ENCODE measurements around the gene SPRED3. TPM values are rescaled to one million over a fixed set of nuclear protein-coding genes. Genes with fewer than 3 reads are reported as not detected.
A peak's percentile ranks its signal among the peaks of the same experiment; 100 is the strongest.
"Not testable (repeated sequence)": the region's sequence is repeated elsewhere in the genome, so short reads cannot be mapped to it uniquely, and the experiment has no call there.

The SPRED3 gene
- polyA plus RNA-seq, 6 donors from 2014 or later = not detected

DNA sequence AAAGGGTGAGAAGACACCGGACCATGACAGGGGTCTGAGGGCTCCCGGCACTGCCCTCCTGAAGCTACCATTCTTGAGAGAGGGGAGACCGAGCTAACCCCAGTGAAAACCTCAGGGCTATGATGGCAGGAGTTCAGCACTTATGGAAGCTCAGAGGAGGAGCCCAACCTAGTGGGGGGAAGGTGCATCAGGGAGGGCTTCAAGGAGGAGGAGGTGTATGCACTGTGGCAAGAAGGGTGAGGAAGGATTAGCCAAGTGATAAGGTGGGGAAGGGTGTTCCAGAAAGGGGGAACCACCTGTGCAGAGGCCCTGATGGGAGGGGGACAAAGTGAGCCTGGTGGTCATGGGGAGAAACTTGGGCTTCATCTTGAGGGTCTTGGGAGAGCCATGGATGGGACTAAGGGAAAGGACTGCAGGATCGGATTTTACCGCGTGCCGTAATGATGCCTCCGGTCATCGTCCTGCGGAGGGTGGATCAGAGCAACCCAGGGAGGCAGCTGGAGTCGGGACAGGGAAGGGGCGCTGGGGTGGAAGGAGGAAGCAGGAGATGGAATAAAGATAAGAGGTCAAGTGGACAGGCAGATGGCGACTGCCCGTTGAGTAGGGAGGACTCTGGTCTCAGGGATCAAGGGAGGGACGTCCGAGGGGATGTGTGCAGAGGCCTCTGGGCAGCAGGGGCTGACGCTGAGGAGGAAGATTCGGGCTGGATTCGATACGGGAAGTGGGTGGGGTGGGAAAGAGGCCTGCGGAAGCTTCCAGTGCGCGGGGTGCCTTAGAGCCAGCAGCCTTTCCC lies 27.5 kb upstream of the SPRED3 start:
- H3K36me3 Mint-ChIP-seq = no peaks in the 10 kb centered on the region
- peaks cover 9 to 21% (median 20%) of the 10 kb centered on the region in 3 donors for H3K4me1 Mint-ChIP-seq
- H3K4me3 Mint-ChIP-seq = peak overlapping the region; percentile 74 to 91 (median 84)
- no peaks in the 10 kb centered on the region for H3K9me3 Mint-ChIP-seq
- ATAC-seq (ENCODE audit: low read depth in 2 of 2) (peak in 1 of 2 donors; percentile 8), DNase-seq (no peak)
- peak overlapping the region in 1 of 6 donors; percentile 60 for H3K27ac Mint-ChIP-seq
- H3K27me3 Mint-ChIP-seq = peaks cover 4 to 26% (median 20%) of the 10 kb centered on the region in 3 donors

DNA sequence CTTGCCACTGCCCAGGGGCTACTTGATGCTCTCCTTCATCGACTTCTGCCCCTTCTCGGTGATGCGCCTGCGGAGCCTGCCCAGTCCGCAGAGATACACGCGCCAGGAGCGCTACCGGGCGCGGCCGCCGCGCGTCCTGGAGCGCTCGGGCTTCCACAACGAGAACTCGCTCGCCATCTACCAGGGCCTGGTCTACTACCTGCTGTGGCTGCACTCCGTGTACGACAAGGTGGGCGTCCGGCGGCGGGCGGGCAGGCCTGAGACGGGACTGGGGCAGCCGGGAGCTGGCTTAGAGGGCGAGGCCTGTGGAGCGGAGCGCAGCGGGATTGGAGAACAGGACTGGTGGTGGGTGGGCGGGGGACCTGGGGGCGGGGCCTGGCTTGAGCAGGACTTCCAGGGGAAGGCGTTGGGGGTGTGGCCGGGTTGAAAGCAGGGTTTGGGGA lies 26.8 kb upstream of the SPRED3 start:
- H3K4me1 Mint-ChIP-seq = peaks cover 9 to 21% (median 20%) of the 10 kb centered on the region in 3 donors
- peaks cover 4 to 26% (median 20%) of the 10 kb centered on the region in 3 donors for H3K27me3 Mint-ChIP-seq
- H3K27ac Mint-ChIP-seq = peak overlapping the region in 1 of 6 donors; percentile 42
- no peaks in the 10 kb centered on the region for H3K36me3 Mint-ChIP-seq
- peak overlapping the region; percentile 74 to 91 (median 84) for H3K4me3 Mint-ChIP-seq
- H3K9me3 Mint-ChIP-seq = no peaks in the 10 kb centered on the region
- DNase-seq (peak; percentile 44), ATAC-seq (ENCODE audit: low read depth in 2 of 2) (peak; percentile 77 to 80)

DNA sequence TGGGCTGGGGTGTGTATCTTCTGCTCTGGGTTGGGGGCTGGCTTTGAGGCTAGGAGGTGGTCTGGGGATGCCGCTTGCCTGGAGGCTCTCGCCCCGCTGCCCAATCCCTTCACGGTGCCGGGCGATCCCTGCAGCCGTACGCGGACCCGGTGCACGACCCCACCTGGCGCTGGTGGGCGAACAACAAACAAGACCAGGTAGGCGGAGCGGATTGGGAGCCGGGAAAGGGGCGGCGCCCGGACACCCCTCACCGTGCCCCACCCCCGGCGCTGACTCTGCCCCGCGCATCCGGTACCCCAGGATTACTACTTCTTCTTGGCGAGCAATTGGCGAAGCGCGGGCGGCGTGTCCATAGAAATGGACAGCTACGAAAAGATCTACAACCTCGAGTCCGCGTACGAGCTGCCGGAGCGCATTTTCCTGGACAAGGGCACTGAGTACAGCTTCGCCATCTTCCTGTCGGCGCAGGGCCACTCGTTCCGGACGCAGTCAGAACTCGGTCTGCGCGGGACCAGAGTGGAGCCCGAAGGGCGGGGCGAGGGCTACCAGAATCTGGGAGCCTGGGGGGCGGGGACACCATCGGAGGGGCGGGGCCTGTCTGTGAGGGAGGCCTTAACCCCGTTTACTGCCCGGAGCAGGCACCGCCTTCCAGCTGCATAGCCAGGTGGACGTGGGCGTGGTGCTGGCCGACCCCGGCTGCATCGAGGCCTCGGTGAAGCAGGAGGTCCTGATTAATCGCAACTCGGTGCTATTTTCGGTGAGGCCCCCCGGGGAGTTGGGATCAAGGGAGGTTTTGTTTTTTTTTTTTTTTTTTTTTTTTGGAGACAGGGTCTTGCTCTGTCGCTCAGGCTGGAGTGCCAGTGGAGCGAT lies 26.2 kb upstream of the SPRED3 start:
- DNase-seq (peak; percentile 37), ATAC-seq (ENCODE audit: low read depth in 2 of 2) (peak; percentile 40 to 49)
- Mint-ChIP-seq H3K4me3 (peak overlapping the region; percentile 74 to 91 (median 84)), H3K27ac (no peak overlapping the region), H3K27me3 (peaks cover 4 to 29% (median 17%) of the 10 kb centered on the region in 3 donors), H3K4me1 (peaks cover 9 to 21% (median 20%) of the 10 kb centered on the region in 3 donors), H3K9me3 (no peaks in the 10 kb centered on the region), H3K36me3 (no peaks in the 10 kb centered on the region)

DNA sequence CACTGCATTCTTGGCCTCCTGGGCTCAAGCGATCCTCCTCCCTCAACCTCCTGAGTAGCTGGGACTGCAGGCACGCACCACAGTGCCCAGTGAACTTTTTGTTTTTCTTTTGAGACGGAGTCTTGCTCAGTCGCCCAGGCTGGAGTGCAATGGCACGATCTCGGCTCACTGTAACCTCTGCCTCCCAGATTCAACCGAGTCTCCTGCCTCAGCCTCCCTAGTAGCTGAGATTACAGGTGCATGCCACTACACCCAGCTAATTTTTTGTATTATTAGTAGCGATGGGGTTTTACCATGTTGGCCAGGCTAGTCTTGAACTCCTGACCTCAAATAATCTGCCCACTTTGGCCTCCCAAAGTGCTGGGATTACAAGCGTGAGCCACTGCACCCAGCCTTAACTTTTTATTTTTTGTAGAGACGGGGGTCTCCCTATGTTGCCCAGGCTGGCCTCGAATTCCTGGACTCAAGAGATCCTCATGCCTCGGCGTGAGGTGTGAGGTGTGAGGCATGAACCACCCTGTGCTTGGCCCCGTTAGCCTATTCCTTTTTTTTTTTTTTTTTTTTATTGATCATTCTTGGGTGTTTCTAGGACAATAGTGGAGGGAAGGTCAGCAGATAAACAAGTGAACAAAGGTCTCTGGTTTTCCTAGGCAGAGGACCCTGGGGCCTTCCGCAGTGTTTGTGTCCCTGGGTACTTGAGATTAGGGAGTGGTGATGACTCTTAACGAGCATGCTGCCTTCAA lies 25.4 kb upstream of the SPRED3 start:
- Mint-ChIP-seq H3K4me1 (peaks cover 9 to 21% (median 20%) of the 10 kb centered on the region in 3 donors), H3K4me3 (peak overlapping the region; percentile 40 to 91 (median 68)), H3K27me3 (peaks cover 4 to 37% (median 21%) of the 10 kb centered on the region in 3 donors)
- not testable (repeated sequence) for DNase-seq; H3K36me3 Mint-ChIP-seq; ATAC-seq (ENCODE audit: low read depth in 2 of 2); H3K27ac Mint-ChIP-seq; H3K9me3 Mint-ChIP-seq

DNA sequence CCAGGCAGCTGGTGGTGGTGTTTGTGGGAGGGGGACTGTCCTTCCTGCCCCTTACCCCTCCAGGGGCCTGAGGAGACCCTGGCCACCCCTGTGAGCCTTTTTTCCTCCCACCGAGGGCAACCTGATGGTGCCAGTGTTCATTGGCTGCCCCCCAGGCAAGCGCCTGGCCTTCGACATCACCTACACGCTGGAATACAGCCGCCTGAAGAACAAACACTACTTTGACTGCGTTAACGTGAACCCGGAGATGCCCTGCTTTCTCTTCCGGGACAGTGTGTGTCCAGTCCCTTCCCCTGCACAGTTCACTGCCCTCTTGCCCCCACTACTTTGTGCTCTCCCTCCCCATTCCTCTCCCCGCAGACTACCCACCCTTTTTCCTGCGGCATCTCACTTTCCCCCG lies 21.5 kb upstream of the SPRED3 start:
- Mint-ChIP-seq H3K4me3 (no peak overlapping the region), H3K27ac (no peak overlapping the region), H3K9me3 (no peaks in the 10 kb centered on the region), H3K27me3 (peaks cover 14 to 39% (median 36%) of the 10 kb centered on the region in 3 donors), H3K4me1 (peaks cover 0 to 6% (median 4%) of the 10 kb centered on the region in 3 donors), H3K36me3 (no peaks in the 10 kb centered on the region)
- ATAC-seq (ENCODE audit: low read depth in 2 of 2) = no peak
- DNase-seq = no peak

DNA sequence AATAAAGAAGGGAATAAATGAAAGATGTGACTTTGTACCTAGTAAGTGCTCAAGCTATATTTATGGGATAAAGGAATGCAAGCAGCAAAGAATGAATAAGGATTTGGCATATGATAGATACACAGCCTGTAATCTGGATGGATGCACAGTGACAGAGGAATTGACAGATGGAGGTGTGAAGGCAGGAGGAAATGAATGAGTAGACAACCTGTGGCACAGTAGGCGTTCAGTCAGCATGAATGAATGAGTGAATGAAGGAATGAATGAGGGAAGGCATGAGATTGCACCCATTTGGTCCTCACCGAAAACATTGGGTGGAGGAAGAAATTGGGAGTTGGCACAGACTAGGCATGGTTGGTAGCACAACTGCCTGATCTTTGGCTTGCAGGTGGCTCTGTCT lies 18.9 kb upstream of the SPRED3 start:
- Mint-ChIP-seq H3K27me3 (peaks cover 17 to 39% (median 36%) of the 10 kb centered on the region in 3 donors), H3K4me1 (peaks cover 2 to 5% (median 4%) of the 10 kb centered on the region in 3 donors), H3K36me3 (peaks cover 0 to 1% of the 10 kb centered on the region in 2 donors), H3K4me3 (no peak overlapping the region), H3K27ac (no peak overlapping the region), H3K9me3 (no peaks in the 10 kb centered on the region)
- DNase-seq (no peak), ATAC-seq (ENCODE audit: low read depth in 2 of 2) (no peak)

DNA sequence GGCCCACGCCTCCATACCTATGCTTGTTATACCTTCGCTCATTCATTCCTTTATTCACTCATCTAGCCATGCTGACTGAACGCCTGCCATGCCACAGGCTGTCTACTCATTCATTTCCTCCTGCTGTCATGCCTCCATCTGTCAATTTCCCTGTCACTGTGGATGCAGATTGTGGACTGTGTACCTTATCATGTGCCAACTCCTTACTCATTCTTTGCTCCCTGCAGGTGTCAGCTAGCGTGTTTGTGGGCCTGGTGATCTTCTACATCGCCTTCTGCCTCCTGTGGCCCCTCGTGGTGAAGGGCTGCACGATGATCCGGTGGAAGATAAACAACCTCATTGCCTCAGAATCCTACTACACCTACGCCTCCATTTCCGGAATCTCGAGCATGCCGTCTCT lies 18.2 kb upstream of the SPRED3 start:
- Mint-ChIP-seq H3K4me3 (no peak overlapping the region), H3K9me3 (no peaks in the 10 kb centered on the region), H3K36me3 (peaks cover 0 to 8% of the 10 kb centered on the region in 2 donors), H3K4me1 (peaks cover 9 to 11% (median 9%) of the 10 kb centered on the region in 3 donors), H3K27ac (no peak overlapping the region), H3K27me3 (peaks cover 17 to 39% (median 36%) of the 10 kb centered on the region in 3 donors)
- no peak for ATAC-seq (ENCODE audit: low read depth in 2 of 2)
- no peak for DNase-seq

DNA sequence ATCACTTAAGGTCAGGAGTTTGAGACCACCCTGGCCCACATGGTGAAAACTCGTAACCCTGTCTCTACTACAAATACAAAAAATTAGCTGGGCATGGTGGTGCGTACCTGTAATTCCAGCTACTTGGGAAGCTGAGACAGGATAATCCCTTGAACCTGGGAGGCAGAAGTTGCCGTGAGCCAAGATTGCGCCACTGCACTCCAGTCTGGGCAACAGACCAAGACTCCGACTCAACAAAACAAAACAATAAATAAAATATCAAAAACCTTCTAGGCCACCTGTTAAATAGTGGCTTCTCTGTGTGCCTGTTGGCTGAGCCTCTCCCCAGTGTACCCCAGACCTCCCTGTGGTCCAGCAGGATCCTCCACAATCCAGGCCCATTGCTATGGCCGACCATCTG lies 17.4 kb upstream of the SPRED3 start:
- H3K4me1 Mint-ChIP-seq = peaks cover 14 to 17% (median 17%) of the 10 kb centered on the region in 3 donors
- no peak overlapping the region for H3K4me3 Mint-ChIP-seq
- no peak overlapping the region for H3K27ac Mint-ChIP-seq
- no peak for DNase-seq
- H3K36me3 Mint-ChIP-seq = peaks cover 0 to 10% of the 10 kb centered on the region in 2 donors
- H3K9me3 Mint-ChIP-seq = no peaks in the 10 kb centered on the region
- H3K27me3 Mint-ChIP-seq = peaks cover 17 to 37% (median 33%) of the 10 kb centered on the region in 3 donors
- no peak for ATAC-seq (ENCODE audit: low read depth in 2 of 2)

DNA sequence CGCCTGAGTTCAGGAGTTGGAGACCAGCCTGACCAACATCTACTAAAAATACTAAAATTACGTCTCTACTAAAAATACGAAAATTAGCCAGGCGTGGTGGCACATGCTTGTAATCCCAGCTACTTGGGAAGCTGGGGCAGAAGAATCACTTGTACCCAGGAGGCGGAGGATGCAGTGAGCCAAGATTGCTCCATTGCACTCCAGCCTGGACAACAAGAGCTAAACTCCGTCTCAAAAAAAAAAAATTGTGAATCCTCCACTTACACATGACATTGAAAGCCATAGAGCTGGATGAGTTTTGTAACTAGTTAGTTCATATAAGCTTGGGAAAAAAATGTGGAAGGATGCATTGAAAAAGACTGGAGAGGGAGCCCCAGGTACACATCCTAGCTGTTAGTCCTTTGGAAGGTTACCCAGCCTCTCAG lies 14.6 kb upstream of the SPRED3 start:
- H3K4me1 Mint-ChIP-seq = peaks cover 19 to 29% (median 25%) of the 10 kb centered on the region in 3 donors
- no peak for DNase-seq
- H3K4me3 Mint-ChIP-seq = peak overlapping the region; percentile 96 to 100 (median 99)

DNA sequence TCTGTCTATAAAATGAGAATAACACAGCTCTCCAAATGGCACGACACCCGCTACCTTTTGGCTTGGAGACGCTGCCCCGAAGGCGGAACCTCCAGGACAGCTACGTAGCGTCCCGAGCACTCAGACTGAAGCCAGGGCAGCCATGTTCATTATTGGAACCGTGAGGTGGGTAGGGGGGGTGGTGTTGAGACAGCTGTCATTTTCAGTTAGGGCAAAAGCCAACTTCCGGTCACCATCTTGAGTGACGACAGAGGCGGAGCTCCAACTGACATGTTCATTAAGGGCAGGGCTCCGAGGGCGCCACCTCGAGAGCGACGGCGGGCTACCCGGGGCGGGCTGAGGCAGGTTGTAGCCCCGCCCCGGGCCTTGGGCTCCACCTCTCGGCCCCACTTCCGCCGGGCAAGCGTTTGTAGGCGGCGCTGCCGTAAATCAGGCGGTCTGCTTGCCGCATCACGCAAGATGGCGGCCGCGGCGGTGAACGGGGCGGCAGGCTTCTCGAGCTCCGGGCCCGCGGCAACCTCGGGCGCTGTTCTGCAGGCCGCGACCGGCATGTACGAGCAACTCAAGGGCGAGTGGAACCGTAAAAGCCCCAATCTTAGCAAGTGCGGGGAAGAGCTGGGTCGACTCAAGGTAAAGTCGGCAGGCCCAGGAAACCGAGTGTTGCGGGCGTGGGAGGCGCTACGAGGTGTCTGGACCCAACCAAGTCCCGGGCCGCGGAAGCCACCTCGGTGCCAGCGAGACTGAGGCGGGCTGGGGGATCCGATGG lies 14.0 kb upstream of the SPRED3 start, which contains the start of gene PSMD8:
Gene PSMD8, plus strand, starts transcription at position 240 of the 766 bp plus-strand sequence. Its CDS starts 31 bp downstream, at position 271.
- peak; percentile 99 for DNase-seq
- no peaks in the 10 kb centered on the region for H3K9me3 Mint-ChIP-seq
- peaks cover 12 to 17% (median 16%) of the 10 kb centered on the region in 3 donors for H3K27me3 Mint-ChIP-seq
- H3K27ac Mint-ChIP-seq = peak within 1 kb of the TSS; percentile 95 to 99 (median 98)
- peak; percentile 92 for ATAC-seq (ENCODE audit: low read depth in 2 of 2)
- H3K36me3 Mint-ChIP-seq = peaks cover 7 to 15% of the 10 kb centered on the region in 2 donors
- H3K4me1 Mint-ChIP-seq = peaks cover 22 to 32% (median 29%) of the 10 kb centered on the region in 3 donors
- peak within 1 kb of the TSS; percentile 96 to 100 (median 99) for H3K4me3 Mint-ChIP-seq

More for the DNA sequence above, 14.6 kb upstream of the SPRED3 start:
- peaks cover under 1 to 10% of the 10 kb centered on the region in 2 donors for H3K36me3 Mint-ChIP-seq
- peak overlapping the region; percentile 95 to 99 (median 98) for H3K27ac Mint-ChIP-seq
- peaks cover 15 to 20% (median 17%) of the 10 kb centered on the region in 3 donors for H3K27me3 Mint-ChIP-seq
- no peaks in the 10 kb centered on the region for H3K9me3 Mint-ChIP-seq
- no peak for ATAC-seq (ENCODE audit: low read depth in 2 of 2)

DNA sequence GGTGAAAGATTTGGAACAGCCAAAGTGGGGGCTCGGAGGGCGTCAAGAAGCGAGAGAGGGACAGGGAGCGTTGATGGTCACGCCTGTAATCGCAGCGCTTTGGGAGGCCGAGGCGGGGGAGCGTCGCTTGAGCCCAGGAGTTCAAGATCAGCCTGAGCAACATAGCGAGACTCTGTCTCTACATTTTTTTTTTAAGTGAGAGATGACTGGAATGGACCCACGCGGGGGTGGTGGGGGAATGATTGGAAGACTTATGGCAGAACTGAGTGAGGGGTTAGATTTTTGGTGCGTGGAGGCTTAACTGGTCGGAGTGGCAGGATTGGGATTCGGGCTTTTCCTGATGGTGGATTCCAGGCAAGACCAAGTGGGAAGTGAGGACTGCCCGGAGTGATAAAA lies 13.4 kb upstream of the SPRED3 start:
- Mint-ChIP-seq H3K9me3 (no peaks in the 10 kb centered on the region), H3K4me3 (peak overlapping the region; percentile 96 to 100 (median 99)), H3K27me3 (peaks cover 9 to 16% (median 10%) of the 10 kb centered on the region in 3 donors), H3K36me3 (peaks cover 8 to 20% of the 10 kb centered on the region in 2 donors), H3K27ac (peak overlapping the region; percentile 95 to 99 (median 98)), H3K4me1 (peaks cover 23 to 34% (median 31%) of the 10 kb centered on the region in 3 donors)
- ATAC-seq (ENCODE audit: low read depth in 2 of 2) = no peak
- DNase-seq = no peak

DNA sequence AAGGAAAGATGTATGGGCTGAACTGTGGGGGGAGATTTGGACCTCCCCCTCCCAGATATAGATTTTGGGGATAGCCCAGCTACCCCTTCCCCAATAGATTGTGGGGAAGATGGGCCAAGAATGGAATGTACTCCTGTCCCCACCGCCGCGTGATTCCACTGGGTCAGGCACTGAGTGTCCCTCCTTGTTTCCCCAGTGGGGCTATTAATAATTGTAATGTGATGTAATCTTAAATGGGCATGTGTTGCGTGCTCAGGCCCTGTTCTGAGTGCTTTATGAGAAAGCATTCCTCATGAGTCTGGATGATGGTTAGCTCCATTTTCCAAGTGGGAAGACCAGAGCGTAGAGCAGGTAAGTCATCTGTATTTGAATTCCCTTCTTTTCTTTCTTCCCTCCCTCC lies 12.7 kb upstream of the SPRED3 start:
- no peak for DNase-seq
- Mint-ChIP-seq H3K4me1 (peaks cover 26 to 36% (median 31%) of the 10 kb centered on the region in 3 donors), H3K9me3 (no peaks in the 10 kb centered on the region), H3K27ac (peak overlapping the region in 5 of 6 donors; percentile 89 to 99 (median 96)), H3K27me3 (peaks cover 4 to 10% (median 7%) of the 10 kb centered on the region in 3 donors), H3K4me3 (peak overlapping the region; percentile 96 to 100 (median 99)), H3K36me3 (peaks cover 8 to 26% of the 10 kb centered on the region in 2 donors)
- no peak for ATAC-seq (ENCODE audit: low read depth in 2 of 2)

All from naive B cell (primary cell).